HCEC 1CT (cell line): ENCODE measurements around the gene IMPACT.
A peak's percentile ranks its signal among the peaks of the same experiment; 100 is the strongest.

ENCODE experiments used
- DNase-seq: peaks from one replicate; pipeline ENCODE4 v3.0.0-alpha.2; 2017

IMPACT gene

GRCh38 chr18:24427484-24427883 is 1.0 kb downstream of the IMPACT start:
- peak; percentile 42 for DNase-seq

GRCh38 chr18:24428709-24429108 is 2.2 kb downstream of the IMPACT start:
- DNase-seq, result no peak

- DNase-seq, result no peak
Measured at GRCh38 chr18:24429188-24429587, 2.7 kb downstream of the IMPACT start.

GRCh38 chr18:24432618-24433017 is 6.1 kb downstream of the IMPACT start:
- no peak for DNase-seq

- DNase-seq, result no peak
Measured at GRCh38 chr18:24436939-24437338, 10.5 kb downstream of the IMPACT start.

GRCh38 chr18:24443870-24444269 is 17.4 kb downstream of the IMPACT start:
- no peak for DNase-seq

- no peak for DNase-seq
Measured at GRCh38 chr18:24446453-24446852, 20.0 kb downstream of the IMPACT start.

- DNase-seq, result peak; percentile 17
Measured at GRCh38 chr18:24446953-24447538, 20.6 kb downstream of the IMPACT start.

- no peak for DNase-seq
Measured at GRCh38 chr18:24447961-24448360, 21.5 kb downstream of the IMPACT start.

- DNase-seq, result no peak
Measured at GRCh38 chr18:24456549-24456948, 30.1 kb downstream of the IMPACT start.

GRCh38 chr18:24459772-24460171 is 33.3 kb downstream of the IMPACT start:
- no peak for DNase-seq

- DNase-seq, result no peak
Measured at GRCh38 chr18:24460388-24460787, 33.9 kb downstream of the IMPACT start, which contains the start of gene HRH4. HRH4 (plus strand) TSS chr18:24460637; CDS start chr18:24460729, 92 bp downstream.

- no peak for DNase-seq
Measured at GRCh38 chr18:24461996-24462395, 35.5 kb downstream of the IMPACT start.

GRCh38 chr18:24462838-24463775 is 36.6 kb downstream of the IMPACT start:
- DNase-seq, result no peak

GRCh38 chr18:24465486-24465885 is 39.0 kb downstream of the IMPACT start:
- DNase-seq, result no peak

- DNase-seq, result no peak
Measured at GRCh38 chr18:24466771-24467170, 40.3 kb downstream of the IMPACT start.

- no peak for DNase-seq
Measured at GRCh38 chr18:24470022-24470618, 43.6 kb downstream of the IMPACT start.

- no peak for DNase-seq
Measured at GRCh38 chr18:24470805-24471204, 44.3 kb downstream of the IMPACT start.

- DNase-seq, result no peak
Measured at GRCh38 chr18:24472591-24472990, 46.1 kb downstream of the IMPACT start.

GRCh38 chr18:24474406-24474805 is 47.9 kb downstream of the IMPACT start:
- DNase-seq, result no peak

GRCh38 chr18:24475926-24476589 is 49.6 kb downstream of the IMPACT start:
- DNase-seq, result no peak

- no peak for DNase-seq
Measured at GRCh38 chr18:24479371-24479770, 52.9 kb downstream of the IMPACT start.

- DNase-seq, result no peak
Measured at GRCh38 chr18:24482821-24483220, 56.4 kb downstream of the IMPACT start.
